Suppressor macrophage treated with lipopolysaccharide for 4 hours (primary cell): ENCODE data around the gene PRDX5.

Source experiments
- DNase-seq: peaks from one replicate; pipeline ENCODE4 v3.0.0-alpha.2; 2020

PRDX5 gene

GRCh38 chr11:64327993-64328392 lies 10.1 kb downstream of the PRDX5 start:
- no peak for DNase-seq

DNA sequence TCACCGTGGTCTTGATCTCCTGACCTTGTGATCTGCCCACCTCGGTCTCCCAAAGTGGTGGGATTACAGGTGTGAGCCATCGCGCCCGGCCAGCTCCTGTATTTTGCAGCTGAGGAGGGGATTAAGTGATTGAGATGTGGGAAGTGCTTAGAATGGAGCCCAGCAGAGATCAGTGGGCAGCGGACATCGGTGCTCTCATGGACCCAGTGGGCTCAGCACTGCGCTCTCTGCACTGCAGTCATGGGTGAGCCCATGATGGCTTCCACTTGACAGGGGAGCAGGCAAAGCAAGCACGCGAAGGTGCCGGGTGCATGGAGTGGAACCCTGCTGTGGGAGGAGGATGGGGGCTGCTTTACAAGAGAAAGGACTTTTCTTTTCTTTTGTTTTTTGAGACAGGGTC lies 13.0 kb downstream of the PRDX5 start:
- no peak for DNase-seq

DNA sequence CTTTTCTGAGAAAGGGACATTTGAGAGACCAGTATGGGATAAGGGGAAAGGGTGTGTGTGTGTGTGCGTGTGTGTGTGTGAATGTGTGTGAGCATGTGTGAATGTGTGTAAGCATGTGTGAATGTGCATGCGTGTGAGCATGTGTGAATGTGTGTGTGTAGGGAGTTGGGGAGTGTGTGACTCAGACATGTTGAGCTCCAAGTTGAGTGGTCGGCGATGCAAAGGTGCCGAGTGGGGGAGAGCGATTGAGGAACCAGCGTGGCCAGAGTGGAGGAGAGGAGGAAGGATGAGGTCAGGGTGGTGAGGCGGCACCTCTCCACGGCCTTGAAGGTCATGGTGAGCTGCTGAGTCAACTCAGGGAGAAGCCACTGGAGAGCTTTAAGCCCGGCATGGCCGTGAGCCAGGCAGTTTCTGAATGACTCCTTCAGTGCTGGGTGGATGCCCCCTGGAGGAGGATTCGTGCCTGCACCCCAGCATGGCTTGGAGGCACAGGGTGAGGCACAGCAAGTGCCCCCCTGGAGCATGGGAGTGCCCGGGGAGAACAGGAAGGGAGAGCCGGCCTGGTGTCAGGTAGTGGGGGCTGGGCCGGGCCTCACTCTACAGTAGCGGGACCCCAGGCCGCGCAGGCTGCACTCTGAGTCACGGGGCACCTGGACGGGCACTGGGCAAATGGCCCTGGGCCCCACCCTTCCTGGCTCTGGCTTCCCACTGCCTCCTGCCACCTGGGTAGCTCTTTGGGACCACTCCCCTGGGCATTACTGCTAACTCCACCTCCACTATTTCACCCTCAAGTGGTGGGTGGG lies 13.8 kb downstream of the PRDX5 start:
- DNase-seq: peak; percentile 95

- no peak for DNase-seq
Observed at GRCh38 chr11:64333556-64333955, 15.6 kb downstream of the PRDX5 start.

DNA sequence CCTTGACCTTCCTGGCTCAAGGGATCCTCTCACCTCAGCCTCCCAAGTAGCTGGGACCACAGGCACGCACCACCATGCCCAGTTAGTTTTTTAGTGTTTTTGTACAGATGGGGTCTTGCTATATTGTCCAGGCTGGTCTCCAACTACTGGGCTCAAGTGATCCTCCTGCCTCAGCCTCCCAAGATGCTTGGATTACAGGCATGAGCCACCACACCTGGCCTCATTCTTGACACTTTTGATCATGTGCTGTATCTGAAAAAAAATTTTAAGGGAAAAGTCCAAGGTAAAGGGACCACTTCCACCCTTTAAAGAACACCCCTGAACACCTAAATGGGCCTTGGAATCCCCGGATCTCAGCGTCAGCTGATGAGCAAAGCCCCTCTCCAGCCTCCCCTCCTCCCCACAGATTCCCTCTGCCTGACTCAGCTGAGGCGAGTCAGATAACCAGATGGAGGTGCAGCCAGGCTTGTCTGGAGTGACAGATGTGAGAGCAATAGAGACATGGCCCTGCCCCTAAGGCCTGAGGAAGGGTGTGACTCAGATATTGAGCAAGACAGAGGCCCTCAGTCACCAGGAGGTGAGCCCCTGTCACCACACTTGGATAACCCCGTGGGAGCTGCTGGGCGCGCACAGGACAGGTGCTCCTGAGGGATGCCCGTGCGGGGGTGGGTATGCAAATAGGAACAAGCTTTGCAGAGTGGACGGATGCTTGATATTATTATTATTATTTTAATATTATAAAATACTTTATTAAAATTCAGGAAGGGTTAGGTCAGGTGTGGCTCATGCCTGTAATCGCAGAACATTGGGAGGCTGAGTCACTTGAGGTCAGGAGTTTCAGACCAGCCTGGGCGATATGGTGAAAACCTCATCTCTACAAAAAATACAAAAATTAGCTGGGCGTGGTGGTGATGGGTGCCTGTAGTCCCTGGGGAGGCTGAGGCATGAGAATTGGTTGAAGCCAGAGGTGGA lies 17.1 kb downstream of the PRDX5 start:
- DNase-seq: peak; percentile 79

DNA sequence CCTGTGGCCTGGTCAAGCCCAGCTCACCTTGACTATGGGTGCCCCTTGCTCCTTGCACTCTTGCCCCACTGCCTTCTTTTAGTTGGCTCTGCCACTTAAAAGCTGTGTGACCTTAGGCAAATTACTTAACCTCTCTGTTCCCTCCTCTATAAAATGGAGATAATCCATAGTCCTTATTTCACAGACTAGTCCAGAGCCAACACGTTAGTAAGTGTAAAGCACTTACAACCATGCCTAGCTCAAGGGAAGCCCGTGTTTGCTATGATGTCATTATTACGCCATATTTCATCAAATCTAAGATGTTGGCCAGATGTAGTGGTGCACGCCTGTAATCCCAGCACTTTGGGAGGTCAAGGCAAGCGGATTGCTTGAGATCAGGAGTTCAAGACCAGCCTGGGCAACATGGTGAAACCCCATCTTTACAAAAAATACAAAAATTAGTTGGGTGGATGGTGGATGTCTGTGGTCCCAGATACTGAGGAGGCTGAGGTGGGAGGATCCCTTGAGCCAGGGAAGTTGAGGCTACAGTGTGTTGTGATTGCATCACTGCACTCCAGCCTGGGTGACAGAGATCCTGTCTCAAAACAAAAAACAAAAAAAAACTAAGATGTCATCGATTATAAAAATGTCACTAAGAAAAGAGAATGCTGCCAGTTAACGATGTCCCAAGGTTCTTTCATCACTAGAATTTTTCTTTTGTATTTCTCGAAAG lies 19.8 kb downstream of the PRDX5 start:
- no peak for DNase-seq

DNA sequence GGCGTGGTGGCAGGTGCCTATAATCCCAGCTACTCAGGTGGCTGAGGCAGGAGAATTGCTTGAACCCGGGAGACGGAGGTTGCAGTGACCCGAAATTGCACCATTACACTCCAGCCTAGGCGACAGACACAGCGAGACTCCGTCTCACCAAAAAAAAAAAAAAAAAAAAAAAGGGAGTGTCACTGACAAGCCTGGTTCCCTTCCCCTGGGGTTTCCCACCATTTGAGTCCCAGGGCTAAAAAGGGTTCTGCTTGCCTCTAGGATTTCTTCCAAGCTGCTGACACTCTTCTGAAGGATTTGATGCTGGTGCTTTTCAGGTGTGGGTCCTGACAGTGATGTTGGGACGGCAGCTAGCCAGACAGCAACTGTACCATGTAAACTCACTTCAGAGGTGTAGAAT lies 20.8 kb downstream of the PRDX5 start:
- DNase-seq: no peak

DNA sequence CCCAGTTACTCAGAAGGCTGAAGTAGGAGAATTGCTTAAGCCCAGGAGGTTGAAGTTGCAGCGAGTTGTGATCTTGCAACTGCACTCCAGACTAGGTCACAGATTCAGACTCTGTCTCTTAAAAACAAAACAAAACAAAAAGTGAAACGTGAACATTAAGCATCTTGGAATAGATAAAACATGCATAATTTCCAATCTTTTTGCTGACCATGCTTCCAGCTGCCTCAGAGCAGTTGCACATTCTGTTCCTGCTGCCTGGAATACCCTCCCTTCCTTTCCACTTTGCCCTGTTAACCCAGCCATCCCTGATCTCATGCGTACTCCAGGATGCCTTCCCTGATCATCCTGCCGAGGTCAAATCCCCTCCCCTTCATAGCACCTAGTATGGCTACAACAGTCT lies 21.4 kb downstream of the PRDX5 start:
- DNase-seq: peak; percentile 48

GRCh38 chr11:64339754-64340408 lies 22.0 kb downstream of the PRDX5 start, which contains the start of gene CCDC88B:
Gene CCDC88B (plus strand): TSS chr11:64340204. CDS start chr11:64340267, 63 bp downstream.
- peak; percentile 51 for DNase-seq

DNA sequence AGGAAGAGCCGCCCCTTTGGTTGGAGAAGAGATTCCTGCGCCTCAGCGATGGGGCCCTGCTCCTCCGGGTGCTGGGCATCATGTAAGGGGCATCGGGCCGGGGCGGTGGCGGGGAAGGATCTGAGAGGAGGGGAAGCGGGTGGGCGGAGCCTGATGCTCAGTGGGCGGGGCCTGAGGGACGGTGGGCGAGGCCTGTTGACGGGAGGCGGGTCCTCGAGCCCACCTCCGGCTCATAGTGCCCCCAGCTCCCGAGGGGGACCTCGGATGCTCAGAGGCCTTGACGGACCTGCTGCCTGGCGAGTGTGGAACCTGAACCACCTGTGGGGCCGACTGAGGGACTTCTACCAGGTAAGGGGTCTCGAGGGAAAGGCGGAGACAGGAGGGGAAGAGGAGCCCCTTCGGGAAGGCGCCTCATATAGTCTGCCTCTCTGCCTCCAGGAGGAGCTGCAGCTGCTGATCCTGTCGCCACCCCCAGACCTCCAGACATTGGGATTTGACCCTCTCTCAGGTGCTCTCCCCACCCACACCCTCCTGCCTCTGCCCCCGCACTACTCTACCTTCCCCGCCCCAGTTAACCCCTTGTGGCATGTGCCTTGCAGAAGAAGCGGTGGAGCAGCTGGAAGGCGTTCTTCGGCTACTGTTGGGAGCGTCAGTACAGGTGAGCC lies 22.9 kb downstream of the PRDX5 start:
- peak; percentile 42 for DNase-seq

DNA sequence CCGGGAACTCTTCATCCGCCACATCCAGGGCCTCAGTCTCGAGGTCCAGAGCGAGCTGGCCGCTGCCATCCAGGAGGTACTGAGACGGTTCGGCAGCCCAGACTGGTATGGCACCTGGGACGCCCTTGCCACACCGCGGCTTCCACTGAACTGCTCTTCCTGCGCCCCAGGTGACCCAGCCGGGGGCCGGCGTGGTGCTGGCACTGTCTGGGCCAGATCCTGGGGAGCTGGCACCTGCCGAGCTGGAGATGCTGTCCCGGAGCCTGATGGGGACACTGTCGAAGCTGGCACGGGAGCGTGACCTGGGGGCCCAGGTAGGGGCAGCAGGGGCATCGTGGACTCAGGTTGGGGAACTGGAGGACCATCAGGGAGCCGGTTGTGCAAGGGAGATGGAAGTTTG lies 23.5 kb downstream of the PRDX5 start:
- DNase-seq: no peak

DNA sequence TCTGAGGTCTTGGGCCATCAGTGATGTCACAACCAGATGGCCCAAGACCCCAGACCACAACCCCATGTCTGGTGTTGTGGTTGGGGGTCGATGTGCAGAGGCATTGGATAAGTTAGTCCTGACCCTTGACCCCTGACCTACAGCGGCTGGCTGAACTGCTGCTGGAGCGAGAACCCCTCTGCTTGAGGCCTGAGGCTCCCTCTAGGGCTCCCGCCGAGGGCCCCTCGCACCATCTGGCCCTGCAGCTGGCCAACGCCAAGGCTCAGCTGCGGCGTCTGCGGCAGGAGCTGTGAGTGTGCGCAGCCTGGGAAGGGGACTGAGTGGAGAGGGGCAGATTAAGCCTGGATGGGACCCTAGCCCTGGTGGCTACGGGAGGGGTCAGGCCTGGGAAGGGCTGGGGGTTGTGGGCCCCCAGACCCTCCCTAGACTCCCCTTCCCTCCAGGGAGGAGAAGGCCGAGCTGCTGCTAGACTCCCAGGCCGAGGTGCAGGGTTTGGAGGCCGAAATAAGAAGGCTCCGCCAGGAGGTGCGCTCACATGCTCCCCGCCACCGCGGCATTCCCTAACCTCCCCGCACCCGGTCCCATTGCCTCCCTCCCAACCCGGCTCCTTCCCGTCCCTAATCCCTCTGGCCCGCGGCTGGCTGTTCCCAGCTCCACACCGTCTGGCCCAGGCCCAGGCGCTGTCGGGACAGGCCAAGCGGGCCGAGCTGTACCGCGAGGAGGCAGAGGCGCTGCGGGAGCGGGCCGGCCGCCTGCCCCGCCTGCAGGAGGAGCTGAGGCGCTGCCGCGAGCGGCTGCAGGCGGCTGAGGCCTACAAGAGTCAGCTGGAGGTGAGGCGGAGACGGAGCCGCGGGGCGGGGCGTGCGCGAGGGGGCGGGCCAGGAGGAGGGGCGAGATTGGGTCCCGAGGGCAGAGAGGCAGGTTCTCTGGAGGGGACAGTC lies 24.2 kb downstream of the PRDX5 start:
- DNase-seq: peak; percentile 93

GRCh38 chr11:64342869-64343745 lies 25.2 kb downstream of the PRDX5 start:
- DNase-seq: no peak

DNA sequence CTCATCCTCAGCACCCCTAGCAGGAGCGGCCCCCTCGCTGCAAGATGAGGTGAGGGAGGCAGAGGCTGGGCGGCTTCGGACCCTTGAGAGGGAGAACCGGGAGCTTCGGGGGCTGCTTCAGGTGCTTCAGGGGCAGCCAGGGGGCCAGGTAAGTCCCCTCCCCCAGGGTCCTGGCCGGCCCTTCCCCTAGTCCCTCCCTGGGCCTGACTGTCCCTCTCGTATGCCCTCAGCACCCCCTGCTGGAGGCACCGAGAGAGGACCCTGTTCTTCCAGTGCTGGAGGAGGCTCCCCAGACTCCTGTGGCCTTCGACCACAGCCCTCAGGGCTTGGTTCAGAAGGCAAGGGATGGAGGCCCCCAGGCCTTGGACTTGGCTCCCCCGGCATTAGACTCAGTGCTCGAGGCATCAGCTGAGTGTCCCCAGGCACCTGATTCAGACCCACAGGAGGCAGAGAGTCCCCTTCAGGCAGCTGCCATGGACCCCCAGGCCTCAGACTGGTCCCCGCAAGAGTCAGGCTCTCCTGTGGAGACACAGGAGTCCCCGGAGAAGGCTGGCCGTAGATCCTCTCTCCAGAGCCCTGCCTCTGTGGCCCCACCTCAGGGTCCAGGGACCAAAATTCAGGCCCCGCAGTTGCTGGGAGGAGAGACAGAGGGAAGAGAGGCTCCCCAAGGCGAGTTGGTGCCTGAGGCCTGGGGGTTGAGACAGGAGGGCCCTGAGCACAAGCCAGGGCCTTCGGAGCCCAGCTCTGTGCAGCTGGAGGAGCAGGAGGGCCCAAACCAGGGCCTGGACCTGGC lies 26.0 kb downstream of the PRDX5 start:
- DNase-seq: no peak

- DNase-seq: no peak
Observed at GRCh38 chr11:64344787-64345186, 26.9 kb downstream of the PRDX5 start.

GRCh38 chr11:64347193-64347867 lies 29.4 kb downstream of the PRDX5 start:
- no peak for DNase-seq

- DNase-seq: no peak
Observed at GRCh38 chr11:64348383-64349024, 30.6 kb downstream of the PRDX5 start.

DNA sequence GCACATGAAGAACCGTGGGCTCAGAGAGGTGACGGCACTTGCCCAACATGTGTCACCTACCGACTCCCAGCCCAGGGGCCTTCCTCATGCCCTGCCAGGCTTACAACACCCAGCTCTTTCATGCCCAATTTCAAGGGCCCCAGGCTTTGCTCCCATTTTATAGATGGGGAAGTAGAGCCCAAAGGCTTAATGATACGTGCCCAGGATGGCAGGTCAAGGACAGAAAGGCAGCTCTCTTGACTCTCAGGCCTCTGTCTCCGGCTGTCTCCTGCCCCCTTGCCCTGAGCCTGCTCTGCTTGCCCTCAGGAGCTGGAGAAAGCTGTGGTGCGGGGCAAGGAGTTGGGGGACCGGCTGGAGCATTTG lies 31.1 kb downstream of the PRDX5 start:
- no peak for DNase-seq
